T47D (cell line): ENCODE results near the gene DEDD2.

ENCODE experiments used
- DNase-seq, 2 experiments: peaks; one replicate each; pipeline versions ENCODE4 v3.0.0 to v3.0.0-alpha.2; 2011 to 2012; ENCODE audit warnings: low read depth in 1 of 2, low spot score in 1 of 2
- JUND ChIP-seq: IDR thresholded peaks from 2 replicates; pipeline ENCODE4 v1.6.1; 2012; ENCODE audit warnings: low read depth
- in situ Hi-C: cut with HindIII; loops from 2 replicates; pipeline ENCODE4 v1.10.0; 2016; ENCODE audit warnings: low sequenced_read_pairs, low pct_unique_long_range_greater_than_20kb

The DEDD2 gene

GRCh38 chr19:42245231-42245630 is 27.8 kb upstream of the DEDD2 start:
- TF ChIP-seq JUND = no peak
- DNase-seq = no peak
- in situ Hi-C loops = no loop called here

- in situ Hi-C loops = no loop called here
- TF ChIP-seq JUND = no peak
- peak; percentile 50 to 92 for DNase-seq
Measured at GRCh38 chr19:42244347-42245220, 27.1 kb upstream of the DEDD2 start.

GRCh38 chr19:42242512-42243409 is 25.3 kb upstream of the DEDD2 start, which contains the start of gene GSK3A:
TSS of gene GSK3A (minus strand) at chr19:42242602. CDS start at chr19:42242465, 137 bp downstream.
- TF ChIP-seq JUND = no peak
- in situ Hi-C loops = no loop called here
- DNase-seq = peak; percentile 72 to 98

GRCh38 chr19:42242069-42242511 is 24.6 kb upstream of the DEDD2 start:
- in situ Hi-C loops = no loop called here
- DNase-seq = no peak
- no peak for TF ChIP-seq JUND

- in situ Hi-C loops = no loop called here
- TF ChIP-seq JUND = no peak
- no peak for DNase-seq
Measured at GRCh38 chr19:42241279-42241678, 23.8 kb upstream of the DEDD2 start.

GRCh38 chr19:42239544-42240220 is 22.2 kb upstream of the DEDD2 start:
- no peak for DNase-seq
- in situ Hi-C loops = no loop called here
- no peak for TF ChIP-seq JUND

GRCh38 chr19:42235181-42235580 is 17.7 kb upstream of the DEDD2 start:
- TF ChIP-seq JUND = no peak
- in situ Hi-C loops = no loop called here
- no peak for DNase-seq

- no peak for DNase-seq
- in situ Hi-C loops = no loop called here
- TF ChIP-seq JUND = no peak
Measured at GRCh38 chr19:42234364-42234763, 16.9 kb upstream of the DEDD2 start.

- in situ Hi-C loops = no loop called here
- no peak for DNase-seq
- no peak for TF ChIP-seq JUND
Measured at GRCh38 chr19:42233678-42234292, 16.3 kb upstream of the DEDD2 start.

GRCh38 chr19:42233106-42233505 is 15.6 kb upstream of the DEDD2 start:
- DNase-seq = no peak
- in situ Hi-C loops = no loop called here
- TF ChIP-seq JUND = no peak

GRCh38 chr19:42232435-42232834 is 15.0 kb upstream of the DEDD2 start:
- DNase-seq = no peak
- in situ Hi-C loops = no loop called here
- no peak for TF ChIP-seq JUND

- in situ Hi-C loops = no loop called here
Measured at GRCh38 chr19:42230571-42230970, 13.1 kb upstream of the DEDD2 start.

More at GRCh38 chr19:42230571-42230970, 13.1 kb upstream of the DEDD2 start:
- no peak for DNase-seq
- no peak for TF ChIP-seq JUND
